ENCODE results near the gene NDUFB8.

Gene NDUFB8

DNA sequence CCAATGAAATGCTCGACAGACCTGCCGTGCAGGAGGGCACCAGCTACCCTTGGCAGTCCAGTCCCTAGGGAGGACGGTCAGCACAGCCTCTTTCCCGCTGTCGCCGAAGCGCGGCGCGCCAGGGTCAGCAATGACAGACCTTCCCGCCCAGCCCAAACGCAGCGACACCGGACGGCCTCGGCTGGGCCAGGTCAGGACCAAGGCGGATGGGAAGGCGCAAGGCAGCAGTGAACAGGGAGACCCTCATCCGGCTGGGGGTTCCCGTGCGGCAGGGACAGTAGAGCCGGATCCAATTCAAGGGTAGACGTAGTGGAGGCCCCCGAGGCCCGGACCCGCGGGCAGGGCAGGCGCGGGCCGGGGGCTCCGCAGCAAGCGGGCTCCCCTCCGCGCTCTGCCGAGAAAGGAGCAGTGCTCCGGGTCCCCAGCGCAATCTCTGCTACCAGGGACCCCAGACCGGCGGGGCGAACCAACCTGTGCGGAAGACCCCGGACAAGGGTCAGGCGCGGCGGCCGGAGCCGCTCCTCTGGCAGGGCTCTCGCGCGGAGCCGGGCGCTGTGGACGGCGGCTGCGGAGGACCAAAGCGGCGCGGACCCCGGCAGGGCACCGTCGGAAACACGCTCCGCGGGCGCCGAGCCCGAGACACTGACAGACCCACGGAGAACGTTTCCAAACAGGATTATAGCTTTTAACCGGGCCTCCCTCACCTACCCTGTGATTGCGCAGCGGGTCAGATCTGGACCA lies 10.2 kb downstream of the NDUFB8 start, which contains the start of gene SEC31B:
Gene SEC31B (minus strand): TSS at position 551 of the 741 bp plus-strand sequence. CDS start 2,909 bp downstream, outside the sequence.
- H3K4me3 ChIP-seq (ENCODE audit: low read depth, low read length): peak within 1 kb of the TSS; percentile 62
- peaks cover 9 to 11% of the 10 kb centered on the region in 2 experiments for H3K36me3 ChIP-seq (ENCODE audit: control insufficient read depth in 1 of 2, insufficient read depth in 2 of 2, low read length in 2 of 2)
- H2AFZ ChIP-seq (ENCODE audit: insufficient read depth, low read length, poor library complexity): peak within 1 kb of the TSS; percentile 64
- peak within 1 kb of the TSS; percentile 40 for H3K14ac ChIP-seq (ENCODE audit: low read length)
- H3K27me3 ChIP-seq (ENCODE audit: insufficient read depth, low read length): peaks cover 5% of the 10 kb centered on the region
- no peak within 1 kb of the TSS for H4K91ac ChIP-seq (ENCODE audit: low read depth, low read length)
- no peak within 1 kb of the TSS for H3K23ac ChIP-seq (ENCODE audit: low read length)
- peak within 1 kb of the TSS; percentile 73 for H3K4me2 ChIP-seq (ENCODE audit: low read length)
- H3K18ac ChIP-seq (ENCODE audit: low read length): no peak within 1 kb of the TSS
- H4K8ac ChIP-seq (ENCODE audit: low read depth, low read length): peak within 1 kb of the TSS; percentile 49
- H2AK5ac ChIP-seq (ENCODE audit: low read length): no peak within 1 kb of the TSS
- H3K79me2 ChIP-seq (ENCODE audit: control insufficient read depth, insufficient read depth, low read length, poor library complexity): no peaks in the 10 kb centered on the region
- no peaks in the 10 kb centered on the region for H3K79me1 ChIP-seq (ENCODE audit: low read length)
- H3K4me1 ChIP-seq (ENCODE audit: control insufficient read depth in 1 of 2, insufficient read depth in 2 of 2, low read length in 2 of 2): peaks cover 5 to 11% of the 10 kb centered on the region in 2 experiments
- peak within 1 kb of the TSS; percentile 37 for H4K12ac ChIP-seq (ENCODE audit: low read depth, low read length)
- peak in 1 of 2 donors; percentile 33 for DNase-seq
- no peaks in the 10 kb centered on the region for H3K9me3 ChIP-seq (ENCODE audit: insufficient read depth, low read depth, low read length)
- no peak within 1 kb of the TSS for H3K27ac ChIP-seq (ENCODE audit: low read depth, low read length)
- H2BK120ac ChIP-seq (ENCODE audit: insufficient read depth, low read length, poor library complexity): no peak within 1 kb of the TSS
- no peak within 1 kb of the TSS for H2BK5ac ChIP-seq (ENCODE audit: low read depth, low read length, poor library complexity)
- no CpG with 5 or more reads among the region's 72 CpGs for WGBS (ENCODE audit: extremely low coverage, insufficient coverage, insufficient read length)
- H3K9ac ChIP-seq (ENCODE audit: low read length): peak within 1 kb of the TSS; percentile 7
- H2BK12ac ChIP-seq (ENCODE audit: low read length): no peak within 1 kb of the TSS
- no peak within 1 kb of the TSS for H3K4ac ChIP-seq (ENCODE audit: low read depth, low read length)

DNA sequence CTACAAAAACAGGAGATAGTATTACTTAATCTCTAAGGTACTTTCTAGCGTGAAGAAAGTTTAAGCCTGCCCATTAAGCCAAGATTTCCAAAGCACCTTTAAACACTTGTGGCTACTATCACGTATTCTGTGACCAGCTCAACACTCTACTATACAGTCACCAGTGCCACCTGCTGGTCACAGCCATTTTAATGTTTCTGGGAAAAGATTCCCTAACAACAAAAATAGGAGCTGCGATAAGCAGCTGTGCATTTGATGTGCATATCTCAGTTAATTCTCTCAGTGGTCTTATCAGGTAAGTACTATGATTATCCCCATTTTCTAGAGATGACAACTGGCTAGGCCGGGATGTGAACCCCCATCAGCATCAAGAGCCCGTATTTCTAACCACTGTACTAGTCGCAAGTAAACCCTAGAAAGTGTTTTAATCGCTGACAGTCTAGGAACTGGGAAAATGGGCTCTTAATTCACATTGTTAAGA lies 10.9 kb downstream of the NDUFB8 start:
- Histone ChIP-seq H2AFZ (ENCODE audit: insufficient read depth, low read length, poor library complexity) (no peak overlapping the region), H4K91ac (ENCODE audit: low read depth, low read length) (no peak overlapping the region), H3K9me3 (ENCODE audit: insufficient read depth, low read depth, low read length) (no peaks in the 10 kb centered on the region), H4K8ac (ENCODE audit: low read depth, low read length) (no peak overlapping the region), H3K4ac (ENCODE audit: low read depth, low read length) (no peak overlapping the region), H2BK5ac (ENCODE audit: low read depth, low read length, poor library complexity) (no peak overlapping the region), H2BK12ac (ENCODE audit: low read length) (no peak overlapping the region), H3K27ac (ENCODE audit: low read depth, low read length) (no peak overlapping the region), H3K36me3 (ENCODE audit: control insufficient read depth in 1 of 2, insufficient read depth in 2 of 2, low read length in 2 of 2) (peaks cover 4 to 5% of the 10 kb centered on the region in 2 experiments), H3K4me1 (ENCODE audit: control insufficient read depth in 1 of 2, insufficient read depth in 2 of 2, low read length in 2 of 2) (peaks cover 5 to 11% of the 10 kb centered on the region in 2 experiments), H3K14ac (ENCODE audit: low read length) (no peak overlapping the region), H4K12ac (ENCODE audit: low read depth, low read length) (no peak overlapping the region), H3K9ac (ENCODE audit: low read length) (no peak overlapping the region), H3K79me1 (ENCODE audit: low read length) (no peaks in the 10 kb centered on the region), H2BK120ac (ENCODE audit: insufficient read depth, low read length, poor library complexity) (no peak overlapping the region), H3K79me2 (ENCODE audit: control insufficient read depth, insufficient read depth, low read length, poor library complexity) (no peaks in the 10 kb centered on the region), H3K4me3 (ENCODE audit: low read depth, low read length) (no peak overlapping the region), H2AK5ac (ENCODE audit: low read length) (no peak overlapping the region), H3K27me3 (ENCODE audit: insufficient read depth, low read length) (peaks cover 5% of the 10 kb centered on the region), H3K23ac (ENCODE audit: low read length) (no peak overlapping the region), H3K4me2 (ENCODE audit: low read length) (peak overlapping the region; percentile 73), H3K18ac (ENCODE audit: low read length) (no peak overlapping the region)
- DNase-seq: peak; percentile 73 to 94
- no CpG with 5 or more reads among the region's 7 CpGs for WGBS (ENCODE audit: extremely low coverage, insufficient coverage, insufficient read length)

DNA sequence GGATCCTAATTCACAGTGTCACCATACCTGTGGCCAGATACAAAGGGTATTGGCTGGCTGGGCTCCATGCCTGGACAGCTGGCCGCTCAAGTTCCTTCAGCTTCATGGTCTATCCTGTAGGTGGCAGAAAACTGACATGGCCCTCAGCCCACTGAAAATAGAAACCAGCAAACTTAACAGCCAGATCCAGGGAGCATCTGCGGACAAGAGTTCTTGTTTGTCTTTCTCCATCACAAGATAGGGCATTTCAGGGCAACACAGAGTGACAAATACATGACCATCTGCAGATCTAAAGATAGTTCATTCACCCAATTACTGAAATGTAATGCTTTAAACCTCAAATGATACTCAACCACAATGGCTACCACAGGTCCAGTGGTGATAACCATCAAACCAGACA lies 12.8 kb downstream of the NDUFB8 start:
- WGBS (ENCODE audit: extremely low coverage, insufficient coverage, insufficient read length): no CpG with 5 or more reads among the region's 2 CpGs
- Histone ChIP-seq H2BK12ac (ENCODE audit: low read length) (no peak overlapping the region), H4K12ac (ENCODE audit: low read depth, low read length) (no peak overlapping the region), H3K27me3 (ENCODE audit: insufficient read depth, low read length) (peaks cover 5% of the 10 kb centered on the region), H3K36me3 (ENCODE audit: control insufficient read depth in 1 of 2, insufficient read depth in 2 of 2, low read length in 2 of 2) (no peaks in the 10 kb centered on the region), H3K4ac (ENCODE audit: low read depth, low read length) (no peak overlapping the region), H3K4me3 (ENCODE audit: low read depth, low read length) (no peak overlapping the region), H3K14ac (ENCODE audit: low read length) (no peak overlapping the region), H3K23ac (ENCODE audit: low read length) (no peak overlapping the region), H3K27ac (ENCODE audit: low read depth, low read length) (no peak overlapping the region), H4K91ac (ENCODE audit: low read depth, low read length) (no peak overlapping the region), H3K18ac (ENCODE audit: low read length) (no peak overlapping the region), H3K9ac (ENCODE audit: low read length) (no peak overlapping the region), H4K8ac (ENCODE audit: low read depth, low read length) (no peak overlapping the region), H3K79me1 (ENCODE audit: low read length) (no peaks in the 10 kb centered on the region), H2BK120ac (ENCODE audit: insufficient read depth, low read length, poor library complexity) (no peak overlapping the region), H2AFZ (ENCODE audit: insufficient read depth, low read length, poor library complexity) (no peak overlapping the region), H2BK5ac (ENCODE audit: low read depth, low read length, poor library complexity) (no peak overlapping the region), H3K9me3 (ENCODE audit: insufficient read depth, low read depth, low read length) (no peaks in the 10 kb centered on the region), H3K4me2 (ENCODE audit: low read length) (no peak overlapping the region), H3K4me1 (ENCODE audit: control insufficient read depth in 1 of 2, insufficient read depth in 2 of 2, low read length in 2 of 2) (peaks cover 5 to 11% of the 10 kb centered on the region in 2 experiments), H2AK5ac (ENCODE audit: low read length) (no peak overlapping the region), H3K79me2 (ENCODE audit: control insufficient read depth, insufficient read depth, low read length, poor library complexity) (no peaks in the 10 kb centered on the region)
- peak in 1 of 2 donors; percentile 38 for DNase-seq

DNA sequence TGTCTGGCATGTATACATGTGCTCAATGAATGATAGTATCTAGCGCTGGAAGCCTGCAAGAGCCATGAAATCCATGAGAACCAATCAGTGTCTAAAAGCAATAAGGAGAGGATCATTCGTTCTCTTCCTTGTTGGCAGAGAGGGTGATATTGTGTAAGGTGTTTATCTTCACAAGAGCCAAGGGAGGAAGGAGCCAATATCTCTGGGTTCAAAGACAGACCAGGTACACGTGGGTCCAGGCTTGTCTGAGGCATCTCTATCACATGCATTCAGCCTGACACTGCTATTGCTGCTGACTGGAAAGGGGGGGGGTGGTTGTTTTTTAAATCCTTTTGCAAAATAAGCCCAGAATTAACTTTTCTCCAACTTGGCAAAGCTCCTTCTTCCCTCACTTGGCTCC lies 14.1 kb downstream of the NDUFB8 start:
- no peaks in the 10 kb centered on the region for H3K79me1 ChIP-seq (ENCODE audit: low read length)
- no peak overlapping the region for H3K4me2 ChIP-seq (ENCODE audit: low read length)
- H4K12ac ChIP-seq (ENCODE audit: low read depth, low read length): no peak overlapping the region
- H2BK12ac ChIP-seq (ENCODE audit: low read length): no peak overlapping the region
- no peak overlapping the region for H2AK5ac ChIP-seq (ENCODE audit: low read length)
- no peak overlapping the region for H3K4ac ChIP-seq (ENCODE audit: low read depth, low read length)
- H2BK120ac ChIP-seq (ENCODE audit: insufficient read depth, low read length, poor library complexity): no peak overlapping the region
- H3K14ac ChIP-seq (ENCODE audit: low read length): no peak overlapping the region
- H4K91ac ChIP-seq (ENCODE audit: low read depth, low read length): no peak overlapping the region
- no peak for DNase-seq
- peaks cover 8 to 14% of the 10 kb centered on the region in 2 experiments for H3K4me1 ChIP-seq (ENCODE audit: control insufficient read depth in 1 of 2, insufficient read depth in 2 of 2, low read length in 2 of 2)
- no peak overlapping the region for H3K23ac ChIP-seq (ENCODE audit: low read length)
- no CpG with 5 or more reads among the region's 3 CpGs for WGBS (ENCODE audit: extremely low coverage, insufficient coverage, insufficient read length)
- no peak overlapping the region for H2AFZ ChIP-seq (ENCODE audit: insufficient read depth, low read length, poor library complexity)
- no peaks in the 10 kb centered on the region for H3K79me2 ChIP-seq (ENCODE audit: control insufficient read depth, insufficient read depth, low read length, poor library complexity)
- H3K27me3 ChIP-seq (ENCODE audit: insufficient read depth, low read length): peaks cover 5% of the 10 kb centered on the region
- H2BK5ac ChIP-seq (ENCODE audit: low read depth, low read length, poor library complexity): no peak overlapping the region
- no peaks in the 10 kb centered on the region for H3K36me3 ChIP-seq (ENCODE audit: control insufficient read depth in 1 of 2, insufficient read depth in 2 of 2, low read length in 2 of 2)
- no peak overlapping the region for H3K4me3 ChIP-seq (ENCODE audit: low read depth, low read length)
- H3K9ac ChIP-seq (ENCODE audit: low read length): no peak overlapping the region
- no peaks in the 10 kb centered on the region for H3K9me3 ChIP-seq (ENCODE audit: insufficient read depth, low read depth, low read length)
- H3K27ac ChIP-seq (ENCODE audit: low read depth, low read length): no peak overlapping the region
- no peak overlapping the region for H3K18ac ChIP-seq (ENCODE audit: low read length)
- H4K8ac ChIP-seq (ENCODE audit: low read depth, low read length): no peak overlapping the region
